ENCODE data around the gene LPIN2.

The LPIN2 gene

DNA sequence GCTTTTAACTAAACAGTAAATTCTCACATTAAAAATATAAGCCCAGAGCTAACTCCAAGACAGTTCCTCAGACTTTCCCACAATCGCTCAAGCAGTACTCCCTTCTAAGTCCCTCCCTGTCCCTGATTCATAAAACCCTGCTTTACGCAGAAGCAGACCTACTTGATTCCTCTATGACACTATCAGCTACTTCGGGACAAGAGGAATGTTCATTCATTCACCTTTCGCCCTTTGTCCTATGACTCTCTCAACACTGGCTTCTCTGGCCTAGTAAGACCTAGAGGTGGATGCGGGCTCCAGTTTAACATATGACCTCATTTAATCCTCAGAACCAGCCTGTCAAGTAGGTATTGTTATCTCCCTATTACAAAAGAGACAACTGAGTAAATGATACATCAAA is 10.2 kb downstream of the LPIN2 start:
- no peak for DNase-seq

- peak; percentile 48 for DNase-seq
These were observed 14.3 kb downstream of the LPIN2 start for GRCh38 chr18:2998644-2999043.

GRCh38 chr18:2997846-2998564 is 14.9 kb downstream of the LPIN2 start:
- no peak for DNase-seq

GRCh38 chr18:2997429-2997828 is 15.5 kb downstream of the LPIN2 start:
- peak; percentile 51 for DNase-seq

DNA sequence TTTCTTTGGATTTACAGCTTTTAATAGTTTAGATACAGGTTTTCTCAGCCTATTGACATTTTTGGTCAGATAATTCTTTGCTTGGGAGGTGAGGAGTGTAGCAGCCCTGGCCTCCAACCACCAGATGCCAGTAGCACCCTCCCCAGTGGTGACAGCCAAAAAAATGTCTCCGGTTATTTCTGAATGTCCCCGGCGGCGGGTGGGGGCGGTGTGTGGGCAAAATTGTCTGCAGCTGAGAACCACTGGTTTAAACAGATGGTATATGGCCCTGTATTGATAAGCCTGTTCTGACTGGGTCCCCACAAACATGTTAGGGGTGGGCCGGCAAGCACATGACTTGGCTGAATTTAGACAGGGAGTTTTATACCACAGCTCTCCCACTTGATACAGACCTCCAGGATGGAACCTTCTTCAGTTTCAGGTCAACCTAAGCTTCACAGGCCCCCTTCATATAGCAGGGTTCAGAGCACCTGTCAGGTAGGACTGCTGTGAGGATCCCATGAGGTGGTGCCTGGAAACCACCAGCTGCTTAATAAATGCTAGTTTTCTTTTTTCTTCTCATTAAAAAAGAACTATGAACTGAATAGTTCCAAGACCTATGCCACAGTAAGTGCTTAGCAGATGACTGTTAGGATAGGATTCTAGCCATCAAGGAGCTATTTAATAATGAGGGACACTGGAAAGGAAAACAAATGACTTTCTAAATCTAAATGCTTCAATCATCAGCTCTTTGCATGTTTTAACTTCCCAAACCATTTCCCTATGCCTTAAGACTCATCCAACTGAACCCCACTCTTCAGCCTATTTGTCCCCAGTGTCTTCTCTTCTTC is 18.1 kb downstream of the LPIN2 start:
- peak; percentile 72 for DNase-seq

- no peak for DNase-seq
These were observed 18.8 kb downstream of the LPIN2 start for GRCh38 chr18:2994020-2994589.

- DNase-seq: peak; percentile 59
These were observed 19.7 kb downstream of the LPIN2 start for GRCh38 chr18:2992995-2993877.

DNA sequence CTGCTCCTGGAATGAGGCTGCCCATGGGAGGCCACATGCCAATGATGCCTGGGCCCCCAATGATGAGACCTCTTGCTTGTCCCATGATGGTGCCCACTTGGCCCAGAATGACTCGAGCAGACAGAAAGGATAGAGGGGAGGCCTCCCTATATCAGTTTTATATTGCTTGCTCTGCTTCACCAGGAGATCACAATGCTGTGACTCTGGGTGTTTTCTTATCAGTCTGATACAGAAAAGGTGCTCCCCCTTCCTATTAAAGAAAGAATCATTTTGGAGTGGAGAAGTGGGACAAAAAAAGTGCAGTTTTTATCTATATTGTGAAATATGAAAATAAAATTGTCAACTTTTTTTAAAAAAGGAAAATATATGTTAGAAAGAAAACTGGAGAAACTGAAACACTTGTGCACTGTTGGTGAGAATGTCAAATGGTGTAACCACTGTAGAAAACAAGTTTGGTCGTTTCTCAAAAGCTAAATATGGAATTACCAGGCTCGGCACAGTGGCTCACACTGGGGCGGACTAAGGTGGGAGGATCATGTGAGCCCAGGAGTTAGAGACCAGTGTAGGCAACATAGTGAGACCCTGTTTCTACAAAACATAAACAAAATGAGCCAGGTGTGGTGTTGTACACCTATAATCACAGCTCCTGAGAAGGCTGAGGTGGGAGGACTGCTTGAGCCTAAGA is 21.8 kb downstream of the LPIN2 start:
- DNase-seq: no peak

DNA sequence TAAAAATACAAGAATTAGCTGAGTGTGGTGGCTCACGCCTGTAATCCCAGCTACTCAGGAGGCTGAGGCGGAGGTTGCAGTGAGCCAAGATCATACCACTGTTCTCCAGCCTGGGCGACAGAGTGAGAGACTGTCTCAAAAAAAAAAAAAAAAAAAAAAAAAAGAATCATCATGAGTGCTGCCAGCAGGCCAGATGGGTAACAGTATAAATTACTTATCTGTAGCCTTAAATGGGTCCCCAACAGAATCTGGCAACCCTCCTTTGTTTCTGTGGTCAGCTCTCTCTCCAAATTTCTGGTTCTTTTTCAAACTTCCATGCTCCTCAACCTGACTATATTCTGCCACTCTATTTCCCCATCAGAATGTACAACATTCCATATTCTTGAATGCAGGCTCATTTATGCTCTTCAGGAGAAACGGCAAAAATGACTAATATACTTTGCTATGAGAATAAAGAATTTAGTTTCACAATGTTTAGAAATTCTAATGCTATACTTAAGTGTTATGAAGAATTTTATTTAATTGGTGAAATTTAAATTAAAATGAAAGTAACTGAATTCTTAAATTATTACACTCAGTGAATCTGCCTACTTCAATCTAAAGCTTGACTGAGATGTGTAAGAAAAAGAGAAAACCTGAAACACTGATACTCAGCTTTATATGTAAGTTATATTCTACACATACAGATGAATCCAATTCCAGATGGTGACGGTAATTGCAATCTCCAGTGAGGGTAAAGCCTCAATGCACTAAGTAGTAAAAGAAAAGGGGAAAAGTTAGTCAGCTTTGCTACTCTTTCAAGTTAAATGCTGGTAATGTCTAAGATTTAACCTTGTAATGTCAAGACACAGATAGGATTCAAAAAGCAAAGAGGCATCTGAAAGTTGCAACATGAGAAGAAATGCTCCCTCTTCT is 24.8 kb downstream of the LPIN2 start:
- no peak for DNase-seq

DNA sequence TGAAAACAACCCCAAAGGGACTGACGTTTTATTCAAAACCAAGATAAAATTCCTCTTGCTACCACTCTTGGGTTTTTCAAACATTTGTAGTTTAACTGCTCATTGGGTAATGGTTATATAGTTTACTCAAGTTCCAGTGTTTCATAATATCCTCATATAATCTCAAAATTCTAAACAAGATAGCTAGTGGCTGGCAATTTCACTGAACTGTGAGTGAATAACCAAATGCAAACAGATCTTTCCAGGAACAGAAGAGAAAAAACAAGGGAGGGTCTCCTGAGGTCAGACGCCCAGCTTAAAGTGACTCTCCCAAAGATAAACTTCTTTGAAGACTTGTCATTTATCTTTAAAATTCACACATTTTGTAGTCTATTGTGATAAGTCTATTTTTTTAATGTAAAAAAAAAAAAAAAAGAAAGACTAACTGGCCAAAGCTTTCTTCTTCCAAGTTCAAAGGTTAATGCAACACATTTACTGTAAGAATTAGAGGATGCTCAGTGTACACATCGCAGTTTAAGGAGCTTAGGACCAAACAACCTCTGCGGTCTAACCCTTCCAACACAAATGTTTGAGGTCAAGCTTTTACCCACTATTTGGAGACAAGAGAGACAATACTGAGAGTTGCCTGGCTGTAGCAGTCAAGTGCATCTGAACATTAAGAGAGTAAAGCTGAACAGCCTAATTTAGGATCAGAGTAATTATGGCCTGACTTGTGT is 26.6 kb downstream of the LPIN2 start:
- DNase-seq: no peak

DNA sequence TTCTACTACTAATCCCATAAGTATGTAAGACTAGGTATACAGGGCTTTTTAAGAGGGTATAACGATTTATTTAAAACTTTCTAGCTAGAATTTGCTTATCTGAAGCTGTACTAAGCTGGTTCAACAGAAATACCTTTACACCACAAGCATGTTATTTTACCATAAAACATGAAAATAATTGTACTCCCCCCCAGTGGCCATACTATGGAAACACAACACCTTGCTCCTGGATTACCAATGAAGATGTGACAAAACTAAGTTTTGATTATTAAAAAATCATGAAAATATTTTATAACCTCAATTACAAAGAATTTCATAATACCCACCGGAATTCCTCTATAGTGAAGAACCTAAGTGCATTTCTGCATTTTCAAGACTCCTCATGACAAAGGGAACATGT is 27.3 kb downstream of the LPIN2 start:
- peak; percentile 62 for DNase-seq

- no peak for DNase-seq
These were observed 28.2 kb downstream of the LPIN2 start for GRCh38 chr18:2984703-2985261.

DNA sequence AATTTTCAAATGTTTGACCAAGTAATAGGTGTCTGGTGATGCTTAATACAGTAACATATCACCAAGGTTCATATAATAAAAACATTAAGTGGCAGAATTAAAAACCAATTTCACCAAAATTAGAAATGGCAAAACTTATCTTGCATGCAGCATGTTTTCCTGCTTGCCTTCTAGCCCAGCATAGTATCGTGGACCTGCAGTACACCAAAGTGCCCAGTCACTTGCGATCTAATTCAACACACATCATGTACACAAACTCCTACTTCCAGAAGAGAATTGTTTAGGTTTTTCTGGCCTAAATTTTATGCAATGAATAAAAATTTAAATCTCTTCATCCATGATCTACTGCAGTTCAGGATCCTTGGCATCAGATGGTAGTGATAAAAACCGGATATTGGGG is 28.9 kb downstream of the LPIN2 start:
- DNase-seq: no peak

GRCh38 chr18:2983296-2983695 is 29.6 kb downstream of the LPIN2 start:
- no peak for DNase-seq

DNA sequence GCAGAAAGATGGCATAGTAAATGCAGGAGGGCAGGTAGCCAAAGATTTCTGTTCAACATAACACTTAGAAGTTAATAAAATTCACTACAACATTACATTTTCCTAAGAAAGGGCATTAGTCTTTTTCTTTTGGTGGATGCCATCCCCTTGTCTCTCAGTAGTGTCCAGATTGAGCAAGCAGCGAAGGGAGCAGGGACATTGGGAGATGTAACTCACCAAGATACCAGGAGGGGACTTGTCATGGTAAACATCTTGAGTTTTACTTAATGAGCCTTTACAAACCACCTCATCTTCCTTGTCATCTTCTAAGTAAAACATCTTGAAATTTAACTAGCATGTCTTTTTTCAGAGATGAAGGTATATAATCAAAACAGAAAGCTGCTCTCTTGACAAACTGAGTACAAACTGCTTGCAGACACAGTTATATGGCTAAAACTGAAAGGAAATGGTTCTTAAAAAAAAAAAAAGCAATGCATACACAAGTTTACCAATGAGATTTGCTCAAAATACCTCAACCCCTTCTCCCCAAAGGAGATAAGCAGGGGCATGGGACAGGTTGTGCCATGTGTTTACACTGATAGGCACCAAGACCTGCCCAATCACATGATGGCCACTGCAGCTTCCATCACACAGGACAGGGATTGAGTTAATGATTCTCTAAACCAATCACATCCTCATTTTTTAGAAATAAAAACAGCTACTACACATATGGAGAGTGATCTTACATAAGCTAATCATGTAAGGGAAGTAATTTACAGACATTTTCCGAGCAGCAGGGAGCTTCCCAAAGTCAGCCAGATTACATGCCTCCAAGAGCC is 30.3 kb downstream of the LPIN2 start:
- no peak for DNase-seq

DNA sequence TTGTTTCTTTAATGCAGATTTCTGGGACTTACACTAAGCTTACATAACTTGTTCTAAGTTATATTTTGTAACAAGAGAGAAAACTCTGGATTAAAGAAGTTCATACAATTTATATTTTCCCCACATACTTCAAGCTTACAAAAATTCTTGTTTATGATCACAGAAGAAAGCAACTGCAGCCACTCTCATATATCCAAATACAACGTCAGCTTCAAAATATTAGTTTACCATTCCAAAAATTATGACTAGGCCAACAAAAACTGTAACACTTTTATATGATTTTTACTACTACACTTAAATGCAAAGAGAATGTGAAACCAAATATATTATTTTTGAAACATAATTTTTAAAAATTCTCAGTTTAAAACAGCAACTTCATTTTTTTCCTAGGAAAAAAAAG is 30.9 kb downstream of the LPIN2 start:
- no peak for DNase-seq

DNA sequence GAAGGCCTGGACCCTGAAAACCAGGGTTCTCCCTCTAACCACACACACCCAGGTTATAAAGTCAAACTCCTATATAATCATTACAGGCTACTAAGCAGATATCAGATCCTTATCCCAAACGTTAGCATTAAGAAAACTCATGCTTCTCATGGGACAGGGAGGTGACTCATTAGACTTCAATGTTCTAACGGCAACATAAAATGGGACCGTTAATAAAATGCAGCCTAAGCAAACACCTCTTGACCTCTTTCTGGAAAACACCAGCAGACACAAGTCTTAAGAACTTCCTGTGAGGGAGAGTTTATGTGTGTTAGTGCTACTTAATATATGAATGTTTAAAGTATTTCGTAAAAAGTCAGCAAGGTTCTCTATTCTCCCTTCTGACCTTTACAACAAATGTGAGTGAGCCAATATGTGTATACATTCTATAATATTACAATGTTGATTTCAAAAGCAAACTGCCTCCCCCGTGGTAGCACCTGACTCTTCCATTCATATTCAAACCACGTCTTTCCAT is 31.7 kb downstream of the LPIN2 start:
- DNase-seq: peak; percentile 44

DNA sequence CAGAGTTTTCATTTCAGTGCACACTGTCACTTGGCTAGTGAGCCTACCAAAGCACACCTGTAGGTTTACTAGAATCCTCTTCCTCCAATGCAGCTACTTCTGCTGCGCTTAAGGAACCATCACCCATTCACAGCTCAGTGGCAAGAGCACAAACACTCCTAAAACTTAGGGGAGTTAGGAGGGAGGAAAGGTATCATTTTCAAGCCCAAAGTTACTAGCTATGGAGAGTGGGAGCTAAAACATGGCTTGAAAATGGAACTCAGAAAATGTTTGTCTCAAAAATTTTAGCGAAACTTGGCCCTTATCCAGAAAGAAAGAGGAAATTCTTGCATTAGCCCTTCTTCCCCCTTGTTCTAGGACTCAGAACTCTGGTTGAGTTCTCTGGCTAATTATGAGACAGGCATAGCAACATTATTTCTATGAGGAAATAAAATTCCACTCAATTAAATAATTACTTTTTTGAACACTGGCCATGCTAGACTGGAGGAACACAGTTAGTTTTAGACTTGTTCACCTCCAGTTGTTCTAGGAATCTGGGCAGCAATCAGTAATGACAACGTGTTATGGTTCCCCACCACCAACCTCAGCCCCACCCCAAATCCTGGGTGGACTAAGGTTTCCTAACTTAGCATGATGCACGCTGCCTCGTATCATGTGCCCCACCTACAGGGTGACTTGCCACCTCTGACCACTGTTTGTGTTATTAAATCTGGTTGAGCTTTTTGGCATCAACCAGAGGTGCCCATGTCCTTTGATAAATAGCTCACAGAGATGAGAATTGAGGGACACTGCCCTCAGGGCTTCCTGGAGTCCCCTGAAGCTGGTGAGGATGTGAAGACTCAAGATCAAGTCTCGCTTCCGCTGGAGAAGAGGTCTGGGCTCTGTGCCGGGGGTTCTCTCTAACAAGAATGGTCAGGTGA is 32.8 kb downstream of the LPIN2 start:
- DNase-seq: no peak

Measured in activated CD4-positive, alpha-beta T cell treated with anti-CD3 and anti-CD28 coated beads, Interleukin-2, amount 50 U/mL, for 16 hours (primary cell).